OCI-LY7 (cell line): ENCODE data around the gene CRYBB1. TPM values are rescaled to one million over a fixed set of nuclear protein-coding genes. Genes with fewer than 3 reads are reported as not detected.

ENCODE experiments used
- BruUV-seq: library from RNA; stranded (reverse); fragments of 400-500 nt; replicated peaks from 2 replicates; lab custom pipeline; 2021; lab: Mats Ljungman, UMichigan
- CTCF ChIA-PET: fragments of 300-600 bp; sonication (Branson Sonifier 250); formaldehyde crosslinking; loops from one replicate; lab custom pipeline; 2022; ENCODE audit warnings: antibody characterized with exemption; ENCODE audit not compliant: unreplicated experiment; lab: Charles Lee
- POLR2A ChIA-PET: fragments of 300-600 bp; sonication (Branson Sonifier 250); formaldehyde crosslinking; loops from one replicate; lab custom pipeline; 2022; ENCODE audit warnings: antibody characterized with exemption; lab: Charles Lee
- DNase-seq: peaks from one replicate; pipeline ENCODE4 v3.0.0-alpha.2; 2015; ENCODE audit warnings: low spot score
- H2AFZ ChIP-seq: fragments of 200-600 bp; sonication (generic), shearing (Covaris generic); 2 replicates; pipeline ENCODE4 v1.6.1; 2014; ENCODE audit warnings: mild to moderate bottlenecking, antibody characterized with exemption, low read length, moderate library complexity
- H3K27ac ChIP-seq: fragments of 200-600 bp; sonication (generic); 2 replicates; pipeline ENCODE4 v1.5.1; 2014; ENCODE audit warnings: mixed run types, low read depth, mild to moderate bottlenecking, moderate library complexity, low read length, inconsistent platforms; ENCODE audit not compliant: poor library complexity, severe bottlenecking
- H3K36me3 ChIP-seq: fragments of 200-600 bp; sonication (generic); 2 replicates; pipeline ENCODE4 v1.6.1; 2014; ENCODE audit warnings: mild to moderate bottlenecking, antibody characterized with exemption, low read length, moderate library complexity, mixed read lengths; ENCODE audit not compliant: insufficient read depth
- H3K4me1 ChIP-seq: fragments of 200-600 bp; sonication (generic); 2 replicates; pipeline ENCODE4 v1.5.1; 2014; ENCODE audit warnings: mild to moderate bottlenecking, low read length; ENCODE audit not compliant: insufficient read depth, poor library complexity, severe bottlenecking
- H3K4me2 ChIP-seq: fragments of 200-600 bp; sonication (generic); 2 replicates; pipeline ENCODE4 v1.6.1; 2014; ENCODE audit warnings: mild to moderate bottlenecking, low read length
- H3K4me3 ChIP-seq: fragments of 200-600 bp; sonication (generic); 2 replicates; pipeline ENCODE4 v1.5.1; 2014; ENCODE audit warnings: mild to moderate bottlenecking, low read depth, low read length; ENCODE audit not compliant: poor library complexity, severe bottlenecking
- H3K79me2 ChIP-seq: fragments of 200-600 bp; sonication (generic); 2 replicates; pipeline ENCODE4 v1.6.1; 2016; ENCODE audit warnings: low read depth, mild to moderate bottlenecking, low read length, moderate library complexity, mixed read lengths; ENCODE audit not compliant: insufficient read depth
- H3K9me2 ChIP-seq: fragments of 200-600 bp; sonication (generic); 2 replicates; pipeline ENCODE4 v1.6.1; 2016; ENCODE audit warnings: mild to moderate bottlenecking, low read length, mixed read lengths; ENCODE audit not compliant: insufficient read depth
- H3K9me3 ChIP-seq: fragments of 200-600 bp; sonication (generic); 2 replicates; pipeline ENCODE4 v1.6.1; 2014; ENCODE audit warnings: mild to moderate bottlenecking, mixed run types, low read length, mixed read lengths
- H4K20me1 ChIP-seq: fragments of 200-600 bp; sonication (generic); 2 replicates; pipeline ENCODE4 v1.6.1; 2014; ENCODE audit warnings: mild to moderate bottlenecking, antibody characterized with exemption, low read length, moderate library complexity, mixed read lengths; ENCODE audit not compliant: insufficient read depth
- CTCF ChIP-seq: fragments of 200-600 bp; sonication (generic); conservative IDR thresholded peaks from 2 replicates; pipeline ENCODE4 v1.5.1; 2014; ENCODE audit warnings: mild to moderate bottlenecking, antibody characterized with exemption, low read length, moderate library complexity, mixed read lengths
- EZH2phosphoT487 ChIP-seq: fragments of 200-600 bp; sonication (generic); IDR thresholded peaks from 2 replicates; pipeline ENCODE4 v1.6.1; 2018; ENCODE audit warnings: low read depth, borderline replicate concordance, mild to moderate bottlenecking, mixed run types, antibody characterized with exemption, low read length, moderate library complexity, mixed read lengths
- intact Hi-C: fragments of 100-400 bp; cut with micrococcal nuclease; formaldehyde crosslinking; loops from one replicate; pipeline ENCODE4 v1.10.0; 2022; ENCODE audit not compliant: unreplicated experiment
- total RNA-seq, 2 experiments: library from RNA; depleted of rRNA in 1 of 2; stranded (reverse); fragments of >200 nt in 1 of 2; shearing (Covaris generic) in 1 of 2; gene quantifications; 2 replicates each; pipeline ENCODE4 v1.2.3, GENCODE V29; 2014 to 2022

The CRYBB1 gene
- total RNA-seq, 2 experiments from 2014 or later = 0.35 TPM; not detected in 1

- CTCF ChIA-PET = no interaction called here
- H3K9me2 ChIP-seq = no peaks in the 10 kb centered on the region
- intact Hi-C loops = no loop called here
- no peak for DNase-seq
- H4K20me1 ChIP-seq = no peaks in the 10 kb centered on the region
- no peak overlapping the region for H3K27ac ChIP-seq
- no peaks in the 10 kb centered on the region for H3K79me2 ChIP-seq
- no TSS peak for BruUV-seq
- no peak overlapping the region for H3K4me3 ChIP-seq
- H3K4me1 ChIP-seq = no peaks in the 10 kb centered on the region
- no peaks in the 10 kb centered on the region; the same call in 1 of the 2 replicates for H3K9me3 ChIP-seq
- POLR2A ChIA-PET = interaction anchor here (0.7 kb wide), 1 partner anchor 182 kb away, joined by 3 read pairs; no protein-coding TSS in a partner anchor
- no peak overlapping the region for H3K4me2 ChIP-seq
- TF ChIP-seq EZH2phosphoT487 (no peak), CTCF (no peak)
- no peaks in the 10 kb centered on the region for H3K36me3 ChIP-seq
- H2AFZ ChIP-seq = no peak overlapping the region
Measured at GRCh38 chr22:26631282-26631681, 13.5 kb upstream of the CRYBB1 start.

GRCh38 chr22:26629988-26630761, 12.3 kb upstream of the CRYBB1 start:
- POLR2A ChIA-PET = no interaction called here
- no peak overlapping the region for H3K4me2 ChIP-seq
- intact Hi-C loops = no loop called here
- BruUV-seq = no TSS peak
- no peak overlapping the region for H3K27ac ChIP-seq
- no peaks in the 10 kb centered on the region for H3K9me2 ChIP-seq
- CTCF ChIA-PET = no interaction called here
- H3K79me2 ChIP-seq = no peaks in the 10 kb centered on the region
- H3K36me3 ChIP-seq = no peaks in the 10 kb centered on the region
- no peaks in the 10 kb centered on the region for H3K4me1 ChIP-seq
- TF ChIP-seq CTCF (no peak), EZH2phosphoT487 (no peak)
- H3K4me3 ChIP-seq = no peak overlapping the region
- H2AFZ ChIP-seq = no peak overlapping the region
- no peaks in the 10 kb centered on the region; the same call in 1 of the 2 replicates for H3K9me3 ChIP-seq
- no peak for DNase-seq
- H4K20me1 ChIP-seq = no peaks in the 10 kb centered on the region

GRCh38 chr22:26624803-26625202, 7.0 kb upstream of the CRYBB1 start:
- TF ChIP-seq CTCF (no peak), EZH2phosphoT487 (no peak)
- no peaks in the 10 kb centered on the region for H3K36me3 ChIP-seq
- no peak overlapping the region for H2AFZ ChIP-seq
- DNase-seq = no peak
- H3K79me2 ChIP-seq = no peaks in the 10 kb centered on the region
- H3K4me3 ChIP-seq = no peak overlapping the region
- intact Hi-C loops = no loop called here
- no peak overlapping the region for H3K27ac ChIP-seq
- ChIA-PET CTCF (no interaction called here), POLR2A (interaction anchor here (0.6 to 1.1 kb wide), 4 partner anchors 17 to 44 kb away, joined by 3 read pairs; no protein-coding TSS in a partner anchor)
- no peaks in the 10 kb centered on the region for H3K9me2 ChIP-seq
- no peaks in the 10 kb centered on the region for H4K20me1 ChIP-seq
- no peaks in the 10 kb centered on the region; the same call in 1 of the 2 replicates for H3K9me3 ChIP-seq
- BruUV-seq = no TSS peak
- no peaks in the 10 kb centered on the region for H3K4me1 ChIP-seq
- no peak overlapping the region for H3K4me2 ChIP-seq
